Breast epithelium (tissue), 3 donors: Measurements from ENCODE around the gene PRDX2.

Source experiments
- POLR2A ChIP-seq: fragments of 450-650 bp; IDR thresholded peaks from one replicate; pipeline ENCODE4 v1.6.1; 2016; ENCODE audit warnings: antibody characterized with exemption, mild to moderate bottlenecking, moderate library complexity
- POLR2AphosphoS5 ChIP-seq, 3 donors: sonication (generic); formaldehyde crosslinking; IDR thresholded peaks; one replicate each; pipeline ENCODE4 v1.6.1; 2017; ENCODE audit warnings: antibody characterized with exemption in 3 of 3

GRCh38 chr19:12782174-12782423 lies 19.5 kb downstream of the PRDX2 start:
- TF ChIP-seq POLR2A (no peak), POLR2AphosphoS5 (IDR thresholded peaks at IDR 0.05) (no peak)
